IPS-NIHi7 (cell line): ENCODE results near the gene ATP8A2.
"Not testable (repeated sequence)": the region's sequence is repeated elsewhere in the genome, so short reads cannot be mapped to it uniquely, and the experiment has no call there.

ENCODE experiments used
- DNase-seq: peaks from one replicate; pipeline ENCODE4 v3.0.0; 2012; ENCODE audit warnings: mixed read lengths; ENCODE audit errors: extremely low spot score

Gene ATP8A2

GRCh38 chr13:25766576-25766975, 394.8 kb downstream of the ATP8A2 start:
- no peak for DNase-seq

- no peak for DNase-seq
These were observed 395.2 kb downstream of the ATP8A2 start for GRCh38 chr13:25766991-25767390.

- DNase-seq = no peak
These were observed 396.6 kb downstream of the ATP8A2 start for GRCh38 chr13:25768376-25768775.

- no peak for DNase-seq
These were observed 397.1 kb downstream of the ATP8A2 start for GRCh38 chr13:25768838-25769237.

GRCh38 chr13:25770601-25771000, 398.8 kb downstream of the ATP8A2 start:
- no peak for DNase-seq

- no peak for DNase-seq
These were observed 399.4 kb downstream of the ATP8A2 start for GRCh38 chr13:25771202-25771601.

- peak; percentile 38 for DNase-seq
These were observed 400.1 kb downstream of the ATP8A2 start for GRCh38 chr13:25771641-25772478.

GRCh38 chr13:25772534-25772933, 400.8 kb downstream of the ATP8A2 start:
- not testable (repeated sequence) for DNase-seq

- not testable (repeated sequence) for DNase-seq
These were observed 402.3 kb downstream of the ATP8A2 start for GRCh38 chr13:25774056-25774455.

GRCh38 chr13:25775275-25775674, 403.5 kb downstream of the ATP8A2 start:
- DNase-seq = no peak

GRCh38 chr13:25775986-25776385, 404.2 kb downstream of the ATP8A2 start:
- no peak for DNase-seq

GRCh38 chr13:25776722-25777121, 404.9 kb downstream of the ATP8A2 start:
- no peak for DNase-seq

GRCh38 chr13:25777509-25777908, 405.7 kb downstream of the ATP8A2 start:
- DNase-seq = no peak

GRCh38 chr13:25778365-25778764, 406.6 kb downstream of the ATP8A2 start:
- DNase-seq = no peak

GRCh38 chr13:25778808-25779305, 407.1 kb downstream of the ATP8A2 start:
- DNase-seq = no peak

GRCh38 chr13:25783076-25783475, 411.3 kb downstream of the ATP8A2 start:
- DNase-seq = no peak

GRCh38 chr13:25783601-25784024, 411.8 kb downstream of the ATP8A2 start:
- DNase-seq = no peak

- no peak for DNase-seq
These were observed 412.3 kb downstream of the ATP8A2 start for GRCh38 chr13:25784119-25784518.

GRCh38 chr13:25790137-25790536, 418.4 kb downstream of the ATP8A2 start:
- not testable (repeated sequence) for DNase-seq

- DNase-seq = no peak
These were observed 423.5 kb downstream of the ATP8A2 start for GRCh38 chr13:25795277-25795676.

GRCh38 chr13:25796474-25796873, 424.7 kb downstream of the ATP8A2 start:
- no peak for DNase-seq

GRCh38 chr13:25798998-25799397, 427.2 kb downstream of the ATP8A2 start:
- DNase-seq = no peak

GRCh38 chr13:25800523-25800922, 428.7 kb downstream of the ATP8A2 start:
- no peak for DNase-seq
